ENCODE data around the gene CIAPIN1.
"Not testable (repeated sequence)": the region's sequence is repeated elsewhere in the genome, so short reads cannot be mapped to it uniquely, and the experiment has no call there.

CIAPIN1 gene

GRCh38 chr16:57464523-57464922, 17.3 kb upstream of the CIAPIN1 start:
- H3K9me3 ChIP-seq (ENCODE audit: insufficient read depth, low read depth, low read length): no peaks in the 10 kb centered on the region
- H3K4me1 ChIP-seq (ENCODE audit: insufficient read depth, low read length): 0 out of 2 replicates have a peak, but pooled peaks cover 3% of the 10 kb centered on the region
- no peak overlapping the region for H3K9ac ChIP-seq (ENCODE audit: low read depth, low read length)
- no peak overlapping the region for H3K27ac ChIP-seq (ENCODE audit: low read depth, low read length)
- WGBS: no CpG with 5 or more reads among the region's 2 CpGs
- no peak overlapping the region for H3K4me3 ChIP-seq (ENCODE audit: low read length)
- no peaks in the 10 kb centered on the region for H3K27me3 ChIP-seq (ENCODE audit: insufficient read depth, low read length)
- peaks cover 74% of the 10 kb centered on the region for H3K36me3 ChIP-seq (ENCODE audit: insufficient read depth, low read length)

GRCh38 chr16:57462978-57463362, 15.8 kb upstream of the CIAPIN1 start:
- Histone ChIP-seq H3K27ac (ENCODE audit: low read depth, low read length) (0 out of 2 replicates have a peak overlapping the region, but pooled peaks have one; percentile 36), H3K36me3 (ENCODE audit: insufficient read depth, low read length) (peaks cover 74% of the 10 kb centered on the region), H3K27me3 (ENCODE audit: insufficient read depth, low read length) (no peaks in the 10 kb centered on the region), H3K9ac (ENCODE audit: low read depth, low read length) (peak overlapping the region; percentile 67), H3K9me3 (ENCODE audit: insufficient read depth, low read depth, low read length) (no peaks in the 10 kb centered on the region), H3K4me1 (ENCODE audit: insufficient read depth, low read length) (0 out of 2 replicates have a peak, but pooled peaks cover 3% of the 10 kb centered on the region), H3K4me3 (ENCODE audit: low read length) (peak overlapping the region; percentile 83)
- WGBS: 2% methylated on average over 16 of the region's 16 CpGs

- H3K36me3 ChIP-seq (ENCODE audit: insufficient read depth, low read length): peaks cover 74% of the 10 kb centered on the region
Measured at GRCh38 chr16:57462209-57462977, 15.2 kb upstream of the CIAPIN1 start, which contains the start of gene POLR2C. Gene POLR2C (plus strand): TSS chr16:57462679. CDS start chr16:57462725, 46 bp downstream.

GRCh38 chr16:57452021-57452420, 4.8 kb upstream of the CIAPIN1 start:
- Histone ChIP-seq H3K27ac (ENCODE audit: low read depth, low read length) (no peak overlapping the region), H3K27me3 (ENCODE audit: insufficient read depth, low read length) (no peaks in the 10 kb centered on the region), H3K9me3 (ENCODE audit: insufficient read depth, low read depth, low read length) (no peaks in the 10 kb centered on the region), H3K4me3 (ENCODE audit: low read length) (no peak overlapping the region), H3K9ac (ENCODE audit: low read depth, low read length) (no peak overlapping the region), H3K36me3 (ENCODE audit: insufficient read depth, low read length) (peaks cover 58% of the 10 kb centered on the region), H3K4me1 (ENCODE audit: insufficient read depth, low read length) (no peaks in the 10 kb centered on the region)
- WGBS: 96% methylated on average over 10 of the region's 10 CpGs

More at GRCh38 chr16:57462209-57462977, 15.2 kb upstream of the CIAPIN1 start, which contains the start of gene POLR2C:
- Histone ChIP-seq H3K9me3 (ENCODE audit: insufficient read depth, low read depth, low read length) (no peaks in the 10 kb centered on the region), H3K27me3 (ENCODE audit: insufficient read depth, low read length) (no peaks in the 10 kb centered on the region), H3K4me3 (ENCODE audit: low read length) (peak within 1 kb of the TSS; percentile 83), H3K4me1 (ENCODE audit: insufficient read depth, low read length) (0 out of 2 replicates have a peak, but pooled peaks cover 3% of the 10 kb centered on the region), H3K27ac (ENCODE audit: low read depth, low read length) (peak within 1 kb of the TSS; percentile 36; the same call in 1 of the 2 replicates), H3K9ac (ENCODE audit: low read depth, low read length) (peak within 1 kb of the TSS; percentile 67)
- 4% methylated on average over 47 of the region's 47 CpGs for WGBS

GRCh38 chr16:57446531-57447185, 527 bp downstream of the CIAPIN1 start:
- Histone ChIP-seq H3K27me3 (ENCODE audit: insufficient read depth, low read length) (no peaks in the 10 kb centered on the region), H3K4me3 (ENCODE audit: low read length) (peak overlapping the region; percentile 88), H3K9ac (ENCODE audit: low read depth, low read length) (peak overlapping the region; percentile 91), H3K9me3 (ENCODE audit: insufficient read depth, low read depth, low read length) (0 out of 2 replicates have a peak, but pooled peaks cover 3% of the 10 kb centered on the region), H3K36me3 (ENCODE audit: insufficient read depth, low read length) (peaks cover 13% of the 10 kb centered on the region), H3K4me1 (ENCODE audit: insufficient read depth, low read length) (no peaks in the 10 kb centered on the region; the same call in 1 of the 2 replicates), H3K27ac (ENCODE audit: low read depth, low read length) (peak overlapping the region; percentile 67)
- 6% methylated on average over 28 of the region's 28 CpGs for WGBS

- Histone ChIP-seq H3K27ac (ENCODE audit: low read depth, low read length) (no peak overlapping the region), H3K9me3 (ENCODE audit: insufficient read depth, low read depth, low read length) (peaks cover 11% of the 10 kb centered on the region; the same call in 1 of the 2 replicates), H3K27me3 (ENCODE audit: insufficient read depth, low read length) (no peaks in the 10 kb centered on the region), H3K9ac (ENCODE audit: low read depth, low read length) (no peak overlapping the region), H3K4me1 (ENCODE audit: insufficient read depth, low read length) (no peaks in the 10 kb centered on the region; the same call in 1 of the 2 replicates), H3K36me3 (ENCODE audit: insufficient read depth, low read length) (peaks cover 14% of the 10 kb centered on the region), H3K4me3 (ENCODE audit: low read length) (no peak overlapping the region)
- 97% methylated on average over 2 of the region's 2 CpGs for WGBS
Measured at GRCh38 chr16:57445510-57445909, 1.7 kb downstream of the CIAPIN1 start.

- Histone ChIP-seq H3K27me3 (ENCODE audit: insufficient read depth, low read length) (no peaks in the 10 kb centered on the region), H3K27ac (ENCODE audit: low read depth, low read length) (no peak overlapping the region), H3K9ac (ENCODE audit: low read depth, low read length) (no peak overlapping the region), H3K36me3 (ENCODE audit: insufficient read depth, low read length) (peaks cover 20% of the 10 kb centered on the region), H3K4me1 (ENCODE audit: insufficient read depth, low read length) (no peaks in the 10 kb centered on the region; the same call in 1 of the 2 replicates), H3K4me3 (ENCODE audit: low read length) (no peak overlapping the region), H3K9me3 (ENCODE audit: insufficient read depth, low read depth, low read length) (peaks cover 13% of the 10 kb centered on the region; the same call in 1 of the 2 replicates)
- 93% methylated on average over 3 of the region's 3 CpGs for WGBS
Measured at GRCh38 chr16:57444711-57445110, 2.5 kb downstream of the CIAPIN1 start.

- H3K4me3 ChIP-seq (ENCODE audit: low read length); H3K9ac ChIP-seq (ENCODE audit: low read depth, low read length); H3K4me1 ChIP-seq (ENCODE audit: insufficient read depth, low read length); H3K27me3 ChIP-seq (ENCODE audit: insufficient read depth, low read length); H3K27ac ChIP-seq (ENCODE audit: low read depth, low read length): not testable (repeated sequence)
- H3K9me3 ChIP-seq (ENCODE audit: insufficient read depth, low read depth, low read length): peaks cover 13% of the 10 kb centered on the region; the same call in 1 of the 2 replicates
- 98% methylated on average over 8 of the region's 8 CpGs for WGBS
- H3K36me3 ChIP-seq (ENCODE audit: insufficient read depth, low read length): peaks cover 59% of the 10 kb centered on the region
Measured at GRCh38 chr16:57440551-57440950, 6.6 kb downstream of the CIAPIN1 start.

GRCh38 chr16:57439947-57440346, 7.2 kb downstream of the CIAPIN1 start:
- H3K4me1 ChIP-seq (ENCODE audit: insufficient read depth, low read length); H3K4me3 ChIP-seq (ENCODE audit: low read length); H3K27ac ChIP-seq (ENCODE audit: low read depth, low read length); H3K27me3 ChIP-seq (ENCODE audit: insufficient read depth, low read length); H3K9ac ChIP-seq (ENCODE audit: low read depth, low read length): not testable (repeated sequence)
- Histone ChIP-seq H3K36me3 (ENCODE audit: insufficient read depth, low read length) (peaks cover 65% of the 10 kb centered on the region), H3K9me3 (ENCODE audit: insufficient read depth, low read depth, low read length) (peaks cover 13% of the 10 kb centered on the region; the same call in 1 of the 2 replicates)
- whole genome bisulfite sequencing: 96% methylated on average over 7 of the region's 8 CpGs

- H3K27me3 ChIP-seq (ENCODE audit: insufficient read depth, low read length): no peaks in the 10 kb centered on the region
- 0 out of 2 replicates have a peak, but pooled peaks cover 5% of the 10 kb centered on the region for H3K9me3 ChIP-seq (ENCODE audit: insufficient read depth, low read depth, low read length)
- H3K4me3 ChIP-seq (ENCODE audit: low read length): no peak overlapping the region
- H3K4me1 ChIP-seq (ENCODE audit: insufficient read depth, low read length): no peaks in the 10 kb centered on the region
- no peak overlapping the region for H3K9ac ChIP-seq (ENCODE audit: low read depth, low read length)
- 100% methylated on average over 1 of the region's 1 CpG for WGBS
- H3K27ac ChIP-seq (ENCODE audit: low read depth, low read length): no peak overlapping the region
- H3K36me3 ChIP-seq (ENCODE audit: insufficient read depth, low read length): peaks cover 96% of the 10 kb centered on the region
Measured at GRCh38 chr16:57435838-57436237, 11.3 kb downstream of the CIAPIN1 start.

- no peaks in the 10 kb centered on the region for H3K4me1 ChIP-seq (ENCODE audit: insufficient read depth, low read length)
- H3K4me3 ChIP-seq (ENCODE audit: low read length): no peak overlapping the region
- H3K9me3 ChIP-seq (ENCODE audit: insufficient read depth, low read depth, low read length): no peaks in the 10 kb centered on the region
- H3K36me3 ChIP-seq (ENCODE audit: insufficient read depth, low read length): peaks cover 95% of the 10 kb centered on the region
- no peaks in the 10 kb centered on the region for H3K27me3 ChIP-seq (ENCODE audit: insufficient read depth, low read length)
- no peak overlapping the region for H3K27ac ChIP-seq (ENCODE audit: low read depth, low read length)
- no peak overlapping the region for H3K9ac ChIP-seq (ENCODE audit: low read depth, low read length)
- 93% methylated on average over 2 of the region's 2 CpGs for WGBS
Measured at GRCh38 chr16:57434003-57434402, 13.2 kb downstream of the CIAPIN1 start.

All from HUES64 (cell line).